ENCODE measurements around the gene CSF1R.
"Not testable (repeated sequence)": the region's sequence is repeated elsewhere in the genome, so short reads cannot be mapped to it uniquely, and the experiment has no call there.

CSF1R gene

DNA sequence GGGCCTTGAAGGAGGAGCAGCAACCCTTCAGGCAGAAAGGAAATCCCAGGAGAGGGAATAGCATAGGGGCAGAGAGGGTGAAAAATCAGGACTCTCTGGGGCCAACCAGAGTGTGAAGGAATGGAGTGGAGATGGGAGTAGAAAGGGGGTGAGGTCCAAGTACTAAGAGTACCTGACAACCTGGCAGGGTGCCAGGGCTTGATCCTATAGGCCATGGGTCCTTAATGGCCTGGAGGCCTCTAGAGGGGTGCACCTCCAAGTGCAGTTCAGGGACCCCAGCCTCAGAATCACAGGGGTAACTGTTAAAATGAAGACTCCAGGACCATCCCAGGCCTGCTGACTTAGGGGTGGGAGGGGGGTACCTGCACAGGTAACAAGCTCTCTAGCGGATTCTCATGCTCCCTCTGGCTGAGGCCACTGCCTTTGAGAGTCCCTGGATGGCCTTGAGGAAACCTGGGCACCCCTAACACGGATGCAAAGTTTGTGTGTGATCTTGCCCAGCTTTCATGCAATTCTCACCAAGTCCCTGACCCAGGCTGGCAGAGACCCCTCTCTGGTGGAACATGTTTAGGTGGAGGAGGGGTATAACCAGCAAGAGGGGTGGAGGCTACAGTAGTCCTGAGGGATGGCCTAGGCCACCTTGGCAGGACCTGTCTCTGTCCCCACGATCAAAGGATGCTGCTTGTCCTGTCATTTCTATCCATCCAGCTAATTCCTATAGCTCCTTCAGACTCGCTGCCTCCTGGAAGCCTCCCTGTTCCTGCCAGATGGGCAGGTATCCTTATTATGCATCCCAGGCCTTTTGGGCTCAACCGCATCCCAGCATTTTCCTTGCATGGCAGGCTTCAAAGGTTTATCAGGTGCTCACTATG is 17.6 kb upstream of the CSF1R start:
- no peak for DNase-seq

DNA sequence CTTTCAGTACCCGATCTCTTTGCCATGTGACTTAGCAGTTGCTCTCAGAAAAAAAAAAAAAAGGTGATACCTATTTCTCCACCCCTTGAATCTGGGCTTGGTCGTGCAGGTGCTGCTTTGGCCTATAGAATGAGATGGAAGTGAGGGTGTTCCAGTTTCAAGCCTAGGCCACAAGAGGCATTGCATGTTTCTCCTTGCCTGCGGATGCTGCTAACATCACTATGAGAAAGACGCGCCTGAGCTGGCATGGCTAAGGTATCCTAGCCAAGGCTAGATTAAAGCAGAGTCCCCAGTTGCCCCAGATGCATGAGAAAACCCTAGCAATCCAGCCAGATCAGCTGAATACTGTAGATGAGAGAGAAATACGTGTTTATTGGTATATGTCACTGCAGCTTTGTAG is 14.7 kb upstream of the CSF1R start:
- no peak for DNase-seq

DNA sequence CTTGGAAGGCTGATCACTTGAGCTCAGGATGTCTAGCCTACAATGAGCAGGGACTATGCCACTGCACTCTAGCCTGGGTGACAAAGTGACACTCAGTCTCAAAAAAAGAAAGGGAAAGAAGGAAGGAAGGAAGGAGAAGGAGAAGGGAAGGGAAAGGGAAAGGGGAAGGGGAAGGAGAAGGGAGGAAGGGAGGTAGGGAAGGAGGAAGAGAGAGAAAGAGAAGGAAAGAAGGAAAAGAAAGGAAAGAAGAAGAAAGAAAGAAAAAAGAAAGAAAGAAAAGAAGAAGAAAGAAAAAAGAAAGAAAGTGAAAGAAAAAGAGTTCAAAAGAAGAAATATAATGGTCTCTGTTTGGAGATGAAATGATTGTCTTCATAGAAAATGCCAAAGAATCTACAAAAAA is 10.8 kb upstream of the CSF1R start:
- DNase-seq: no peak

GRCh38 chr5:150092159-150092787 is 5.9 kb upstream of the CSF1R start:
- DNase-seq: no peak

DNA sequence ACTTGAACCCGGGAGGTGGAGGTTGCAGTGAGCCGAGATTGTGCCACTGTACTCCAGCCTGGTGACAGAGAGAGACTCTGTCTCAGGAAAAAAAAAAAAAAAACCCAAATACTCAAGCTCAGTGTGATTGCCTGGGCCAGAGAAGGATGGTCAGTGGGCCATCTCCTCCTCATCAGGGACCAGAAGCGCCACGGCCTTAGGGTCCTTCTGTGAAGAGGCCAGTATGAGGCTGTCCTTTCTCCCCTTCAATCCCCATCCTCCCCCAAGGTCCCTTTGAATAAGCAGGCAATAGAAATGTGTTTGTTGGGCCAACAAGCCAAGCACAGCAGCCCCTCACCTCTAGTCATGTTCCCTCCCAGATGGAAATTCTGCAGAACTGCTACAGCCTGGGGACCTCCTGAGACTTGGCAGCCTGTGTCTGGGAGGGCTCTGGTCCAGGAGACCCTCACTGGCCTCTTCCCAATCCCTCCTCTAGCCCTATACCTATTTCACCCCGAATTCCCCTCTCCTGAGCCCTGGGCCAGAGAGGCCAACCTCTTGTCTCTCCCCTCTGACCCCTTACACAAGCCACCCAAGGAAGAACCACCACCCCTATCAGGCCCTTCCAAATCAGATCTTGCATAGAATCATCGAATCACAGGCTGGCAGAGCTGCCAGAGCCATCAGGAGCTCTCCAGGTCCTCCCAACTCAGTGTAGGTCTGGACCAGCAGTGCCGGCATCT is 1.0 kb downstream of the CSF1R start:
- DNase-seq: no peak

DNA sequence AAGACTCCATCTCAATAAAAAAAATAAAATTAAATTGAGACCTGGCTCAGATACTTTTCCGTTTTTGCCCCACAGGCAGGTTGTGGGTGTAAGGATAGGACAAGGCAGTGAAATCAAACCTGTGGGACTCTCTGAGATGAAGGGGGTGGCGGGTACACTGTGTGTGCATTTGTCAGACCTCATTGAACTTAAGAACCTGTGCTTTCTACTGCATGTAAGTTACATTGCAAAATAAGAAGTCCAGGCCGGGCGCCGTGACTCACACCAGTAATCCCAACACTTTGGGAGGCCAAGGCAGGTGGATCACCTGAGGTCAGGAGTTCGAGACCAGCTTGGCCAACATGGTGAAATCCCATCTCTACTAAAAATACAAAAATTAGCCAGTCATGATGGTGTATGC is 1.6 kb downstream of the CSF1R start:
- DNase-seq: not testable (repeated sequence)

DNA sequence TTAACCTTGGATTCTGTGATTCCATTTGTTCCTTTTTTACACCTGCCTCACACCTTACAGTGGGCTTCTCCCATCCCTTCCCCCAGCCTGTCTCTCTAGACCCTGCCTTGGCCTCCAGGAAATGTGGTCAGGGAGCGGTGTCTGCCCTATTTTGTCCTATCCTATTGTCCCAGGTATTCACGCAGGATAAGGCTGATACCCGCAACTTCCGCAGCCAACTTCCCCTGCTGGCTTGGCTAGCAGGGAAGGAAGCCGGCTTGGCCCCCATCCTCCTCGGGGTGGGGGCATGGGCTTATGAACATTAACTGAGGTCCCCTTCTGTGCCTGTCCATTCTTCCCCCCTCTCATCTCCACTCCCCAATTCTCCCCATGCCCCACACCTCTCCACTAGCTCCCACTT is 3.5 kb downstream of the CSF1R start:
- no peak for DNase-seq

- DNase-seq: no peak
These were observed 4.0 kb downstream of the CSF1R start for GRCh38 chr5:150082374-150082773.

- DNase-seq: no peak
These were observed 4.6 kb downstream of the CSF1R start for GRCh38 chr5:150081541-150082283.

DNA sequence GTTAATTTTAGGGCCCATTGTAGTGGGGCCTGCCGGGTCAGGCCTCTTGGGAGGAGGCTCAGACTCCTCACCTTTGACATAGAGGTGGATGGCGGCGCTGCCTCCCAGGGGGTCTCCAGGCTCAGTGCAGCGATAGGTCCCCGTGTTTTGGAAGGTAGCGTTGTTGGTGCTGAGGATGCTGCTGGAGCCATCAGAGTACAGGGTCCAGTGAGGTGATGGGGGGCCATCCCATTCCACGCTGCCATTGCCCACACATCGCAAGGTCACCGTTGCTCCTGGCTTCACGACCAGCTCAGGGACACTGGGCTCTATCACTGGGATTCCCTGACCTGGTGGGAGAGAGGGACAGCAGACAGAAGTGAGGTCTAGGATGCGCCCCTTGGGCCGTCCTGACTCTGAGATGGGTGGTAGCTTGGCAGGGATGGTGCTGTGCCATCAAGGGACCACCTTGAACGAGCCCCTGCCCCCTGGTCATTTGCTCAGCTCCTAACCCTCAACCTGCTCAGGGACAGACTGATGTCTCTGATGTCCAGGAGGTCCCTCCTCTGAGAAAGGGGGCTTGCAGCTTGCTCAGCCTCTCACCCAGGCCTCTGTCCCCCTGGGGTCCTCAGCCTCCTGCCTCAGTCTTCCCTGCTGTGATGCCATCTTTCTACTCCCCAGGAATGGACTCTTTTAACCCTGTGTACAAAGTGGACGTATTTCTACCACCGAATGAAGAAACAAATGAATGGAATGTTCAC is 5.5 kb downstream of the CSF1R start:
- no peak for DNase-seq

DNA sequence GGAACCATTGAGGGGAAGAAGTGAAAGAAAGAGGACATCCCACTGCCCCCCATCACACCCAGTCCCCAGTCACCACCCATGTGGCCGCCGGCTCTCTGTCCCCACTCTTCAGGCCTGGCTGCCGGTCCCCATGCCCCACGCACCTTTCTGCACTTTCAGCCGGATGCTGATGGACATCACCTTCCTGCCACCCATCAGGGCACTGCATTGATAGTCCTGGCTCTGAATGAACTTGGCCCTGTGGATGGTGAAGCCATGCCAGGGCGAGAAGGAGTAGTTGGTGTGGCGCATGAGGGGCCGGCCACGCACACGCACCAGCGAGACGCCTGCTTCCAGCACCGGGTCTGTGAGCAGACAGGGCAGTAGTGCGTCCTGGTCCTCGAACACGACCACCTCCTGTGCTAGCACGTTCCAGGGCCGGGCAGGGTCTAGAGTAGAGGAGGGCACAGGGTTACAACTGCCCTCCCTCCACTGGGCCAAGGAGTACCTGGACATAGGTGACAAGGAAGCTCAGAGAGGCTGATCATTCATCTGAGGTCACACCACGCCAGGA is 6.4 kb downstream of the CSF1R start:
- DNase-seq: no peak

- no peak for DNase-seq
These were observed 7.3 kb downstream of the CSF1R start for GRCh38 chr5:150078802-150079689.

DNA sequence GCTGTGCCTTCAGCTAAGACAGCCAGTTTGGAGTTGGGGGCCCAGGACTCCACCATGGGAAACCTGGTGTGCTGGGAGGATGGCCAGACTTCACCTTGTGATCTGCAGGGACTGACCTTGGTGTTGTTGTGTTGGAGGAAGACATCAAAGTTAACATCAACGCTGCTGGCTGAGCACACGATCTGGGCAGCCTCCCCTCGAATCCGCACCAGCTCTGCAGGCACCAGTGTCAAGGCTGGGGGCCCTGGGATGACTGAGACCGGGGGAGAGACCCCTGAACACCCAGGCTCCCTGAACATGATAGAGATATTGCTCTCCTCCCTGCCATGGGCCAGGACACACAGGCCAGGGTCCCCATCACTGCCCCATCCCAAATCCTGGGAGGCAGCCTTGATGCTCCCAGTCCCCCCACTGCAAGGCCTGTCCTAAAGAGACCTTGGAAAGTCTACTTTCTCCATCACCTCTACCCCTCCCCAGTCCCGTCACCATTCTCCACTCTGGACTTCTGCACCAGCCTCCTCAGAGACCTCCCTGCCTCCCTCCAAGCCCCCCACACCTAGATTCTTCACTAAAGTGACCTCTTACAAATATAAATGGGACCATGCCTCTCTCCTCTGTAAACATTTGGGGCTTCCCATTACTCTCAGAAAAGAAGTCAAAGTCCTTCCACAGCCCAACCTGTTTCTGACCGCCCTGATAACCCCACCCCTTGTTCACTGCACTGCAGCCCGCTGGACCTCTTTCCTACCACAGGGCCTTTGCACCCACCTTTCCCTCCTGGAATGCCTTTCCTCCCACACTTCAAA is 8.2 kb downstream of the CSF1R start:
- no peak for DNase-seq

DNA sequence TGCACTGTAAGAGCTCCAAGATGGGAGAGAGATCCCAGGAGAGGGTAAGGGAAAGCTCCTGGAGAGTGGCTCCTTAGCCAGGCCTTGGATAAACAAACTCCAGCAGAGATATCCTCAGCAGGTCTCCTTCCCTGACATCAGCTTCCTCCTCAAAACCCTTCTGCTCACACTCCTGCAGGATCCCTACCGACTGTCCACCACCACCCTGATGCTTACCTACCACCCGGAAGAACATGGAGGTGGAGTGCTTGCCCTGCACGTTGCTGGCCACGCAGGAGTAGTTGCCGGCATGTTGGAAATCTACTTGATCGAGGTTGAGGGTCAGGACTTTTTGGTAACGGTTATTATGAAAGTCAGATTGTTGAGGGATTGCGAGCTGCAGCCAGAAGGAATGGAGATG is 9.3 kb downstream of the CSF1R start:
- no peak for DNase-seq

GRCh38 chr5:150075806-150076205 is 10.5 kb downstream of the CSF1R start:
- no peak for DNase-seq

DNA sequence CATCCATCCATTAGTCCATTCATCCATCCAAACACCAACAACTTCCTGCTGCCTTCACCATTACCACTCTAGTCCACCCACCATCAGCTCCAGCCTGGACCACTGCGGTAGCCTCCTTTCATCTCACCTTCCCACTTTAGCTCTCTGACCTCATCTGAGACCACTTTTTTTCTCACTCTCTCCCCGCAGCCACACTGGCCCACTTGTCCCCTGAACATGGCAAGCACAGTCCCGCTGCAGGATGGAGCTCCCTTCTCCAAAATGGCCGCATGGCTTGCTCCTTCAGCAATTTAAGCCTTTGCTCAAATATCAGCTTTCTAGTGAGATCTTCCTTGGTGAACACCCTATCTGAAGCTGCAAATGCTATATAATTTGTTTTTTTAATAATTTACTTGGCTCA is 11.1 kb downstream of the CSF1R start:
- no peak for DNase-seq

- no peak for DNase-seq
These were observed 12.7 kb downstream of the CSF1R start for GRCh38 chr5:150073677-150074076.

- DNase-seq: no peak
These were observed 13.2 kb downstream of the CSF1R start for GRCh38 chr5:150073086-150073625.

- DNase-seq: no peak
These were observed 15.5 kb downstream of the CSF1R start for GRCh38 chr5:150070821-150071220.

Data from activated gamma-delta T cell (primary cell).